NB4 (cell line): Measurements from ENCODE around the gene CARD9.

Experiments used
- MYC ChIP-seq: IDR thresholded peaks from 2 replicates; pipeline ENCODE4 v1.6.1; 2011; ENCODE audit warnings: low read depth, low read length
- POLR2A ChIP-seq: IDR thresholded peaks from 2 replicates; pipeline ENCODE4 v1.6.1; 2011; ENCODE audit warnings: mild to moderate bottlenecking; ENCODE audit not compliant: insufficient read length; ENCODE audit errors: extremely low read depth
- TF ChIP-seq, protein P1 (sequence below): IDR thresholded peaks from one replicate; pipeline ENCODE4 v1.5.1; 2012; ENCODE audit warnings: low read depth, low read length

DNA sequence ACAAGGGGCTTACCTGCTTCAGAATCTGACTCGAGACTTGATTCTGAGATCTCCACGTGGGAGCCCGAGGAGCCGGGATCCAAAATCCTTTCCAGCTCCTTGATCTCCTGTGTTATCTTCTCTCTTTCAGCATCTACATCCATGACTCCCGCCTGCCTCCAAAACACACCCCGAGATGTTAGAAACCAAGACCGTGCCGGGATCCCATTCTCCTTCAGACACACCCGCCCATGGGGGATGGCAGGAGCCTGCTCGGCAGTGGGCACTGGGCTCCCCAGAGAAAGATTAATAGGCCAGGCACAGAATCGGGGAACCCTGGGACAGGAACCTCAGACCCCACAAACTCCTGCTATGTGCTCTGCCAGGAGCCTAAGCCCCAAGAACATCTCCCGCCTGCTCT, 24.8 kb upstream of the CARD9 start:
- TF ChIP-seq, protein P1, sequence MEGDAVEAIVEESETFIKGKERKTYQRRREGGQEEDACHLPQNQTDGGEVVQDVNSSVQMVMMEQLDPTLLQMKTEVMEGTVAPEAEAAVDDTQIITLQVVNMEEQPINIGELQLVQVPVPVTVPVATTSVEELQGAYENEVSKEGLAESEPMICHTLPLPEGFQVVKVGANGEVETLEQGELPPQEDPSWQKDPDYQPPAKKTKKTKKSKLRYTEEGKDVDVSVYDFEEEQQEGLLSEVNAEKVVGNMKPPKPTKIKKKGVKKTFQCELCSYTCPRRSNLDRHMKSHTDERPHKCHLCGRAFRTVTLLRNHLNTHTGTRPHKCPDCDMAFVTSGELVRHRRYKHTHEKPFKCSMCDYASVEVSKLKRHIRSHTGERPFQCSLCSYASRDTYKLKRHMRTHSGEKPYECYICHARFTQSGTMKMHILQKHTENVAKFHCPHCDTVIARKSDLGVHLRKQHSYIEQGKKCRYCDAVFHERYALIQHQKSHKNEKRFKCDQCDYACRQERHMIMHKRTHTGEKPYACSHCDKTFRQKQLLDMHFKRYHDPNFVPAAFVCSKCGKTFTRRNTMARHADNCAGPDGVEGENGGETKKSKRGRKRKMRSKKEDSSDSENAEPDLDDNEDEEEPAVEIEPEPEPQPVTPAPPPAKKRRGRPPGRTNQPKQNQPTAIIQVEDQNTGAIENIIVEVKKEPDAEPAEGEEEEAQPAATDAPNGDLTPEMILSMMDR, result no peak
- TF ChIP-seq POLR2A (no peak), MYC (no peak)
